ENCODE measurements around the gene SRD5A1.

SRD5A1 gene

DNA sequence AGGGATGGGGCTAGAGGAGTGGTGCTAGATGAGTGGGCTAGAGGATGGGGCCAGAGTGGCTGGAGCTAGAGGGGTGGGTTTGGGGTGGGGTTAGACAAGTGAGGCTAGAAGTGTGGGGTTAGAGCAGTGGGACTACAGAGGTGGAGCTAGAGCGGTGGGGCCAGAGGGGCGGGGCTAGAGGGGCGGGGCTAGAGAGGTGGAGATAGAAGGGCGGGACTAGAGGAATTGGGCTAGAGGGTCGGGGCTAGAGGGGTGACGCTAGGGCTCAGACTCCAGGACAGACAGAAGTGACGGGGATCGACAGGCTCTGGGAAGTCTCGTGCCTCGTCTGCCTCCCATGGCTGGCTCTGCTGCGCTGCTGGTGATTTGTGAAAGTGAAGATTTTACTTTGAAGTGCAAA lies 49.0 kb downstream of the SRD5A1 start:
- POLR2A ChIA-PET (ENCODE audit: low non-redundant PET): no interaction called here

GRCh38 chr5:6683241-6683640 lies 50.0 kb downstream of the SRD5A1 start:
- H3K27ac ChIP-seq: no peak overlapping the region
- ChIA-PET CTCF (no interaction called here), POLR2A (ENCODE audit: low non-redundant PET) (no interaction called here)
- DNase-seq (ENCODE audit: low spot score): no peak
- TF ChIP-seq, protein P1, sequence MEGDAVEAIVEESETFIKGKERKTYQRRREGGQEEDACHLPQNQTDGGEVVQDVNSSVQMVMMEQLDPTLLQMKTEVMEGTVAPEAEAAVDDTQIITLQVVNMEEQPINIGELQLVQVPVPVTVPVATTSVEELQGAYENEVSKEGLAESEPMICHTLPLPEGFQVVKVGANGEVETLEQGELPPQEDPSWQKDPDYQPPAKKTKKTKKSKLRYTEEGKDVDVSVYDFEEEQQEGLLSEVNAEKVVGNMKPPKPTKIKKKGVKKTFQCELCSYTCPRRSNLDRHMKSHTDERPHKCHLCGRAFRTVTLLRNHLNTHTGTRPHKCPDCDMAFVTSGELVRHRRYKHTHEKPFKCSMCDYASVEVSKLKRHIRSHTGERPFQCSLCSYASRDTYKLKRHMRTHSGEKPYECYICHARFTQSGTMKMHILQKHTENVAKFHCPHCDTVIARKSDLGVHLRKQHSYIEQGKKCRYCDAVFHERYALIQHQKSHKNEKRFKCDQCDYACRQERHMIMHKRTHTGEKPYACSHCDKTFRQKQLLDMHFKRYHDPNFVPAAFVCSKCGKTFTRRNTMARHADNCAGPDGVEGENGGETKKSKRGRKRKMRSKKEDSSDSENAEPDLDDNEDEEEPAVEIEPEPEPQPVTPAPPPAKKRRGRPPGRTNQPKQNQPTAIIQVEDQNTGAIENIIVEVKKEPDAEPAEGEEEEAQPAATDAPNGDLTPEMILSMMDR (conservative IDR thresholded peaks at IDR 0.05; ENCODE audit: low read depth): no peak

More for the DNA sequence above, 49.0 kb downstream of the SRD5A1 start:
- TF ChIP-seq, protein P1 (conservative IDR thresholded peaks at IDR 0.05; ENCODE audit: low read depth): no peak
- CTCF ChIA-PET: no interaction called here
- DNase-seq (ENCODE audit: low spot score): no peak
- H3K27ac ChIP-seq: no peak overlapping the region

DNA sequence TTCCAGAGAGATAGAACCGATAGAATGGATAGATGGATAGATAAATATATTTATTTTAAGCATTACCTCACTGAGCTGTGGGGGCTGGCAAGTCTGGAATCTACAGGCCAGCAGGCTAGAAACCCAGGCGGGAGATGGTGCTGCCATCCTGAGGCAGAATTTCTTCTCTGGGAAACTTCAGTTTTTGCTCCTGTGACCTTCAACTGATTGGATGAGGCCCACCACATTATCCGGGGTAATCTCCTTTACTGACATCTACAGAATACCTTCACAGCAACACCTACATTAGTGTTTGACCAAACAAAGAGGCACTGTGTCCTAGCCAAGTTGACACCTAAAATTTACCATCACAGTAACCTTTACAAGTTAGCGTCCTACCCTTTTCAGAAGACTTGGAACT lies 50.8 kb downstream of the SRD5A1 start:
- POLR2A ChIA-PET (ENCODE audit: low non-redundant PET): no interaction called here
- H3K27ac ChIP-seq: no peak overlapping the region
- CTCF ChIA-PET: interaction anchor here (0.6 kb wide), 1 partner anchor 13 kb away, joined by 5 read pairs; no protein-coding TSS in a partner anchor
- TF ChIP-seq, protein P1 (conservative IDR thresholded peaks at IDR 0.05; ENCODE audit: low read depth): no peak
- no peak for DNase-seq (ENCODE audit: low spot score)

DNA sequence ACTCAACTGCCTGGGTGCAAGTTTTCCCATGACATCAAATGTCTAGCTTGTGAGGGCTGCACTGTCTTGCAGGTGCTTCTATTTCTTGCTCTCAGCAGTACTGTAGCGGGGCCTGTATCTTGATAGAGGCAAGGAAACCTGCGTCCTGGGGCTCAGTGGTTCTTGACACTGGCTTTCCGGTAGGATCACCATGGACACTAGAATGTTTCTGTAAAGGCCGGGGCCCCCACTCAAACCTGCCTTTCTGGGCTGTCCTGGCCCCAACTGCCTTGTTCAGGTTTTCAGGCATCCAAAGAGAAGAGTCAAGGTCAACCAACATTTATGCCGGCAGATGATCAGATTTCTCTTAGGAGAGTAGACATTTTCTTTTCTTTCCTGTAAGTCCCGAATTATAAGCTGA lies 53.3 kb downstream of the SRD5A1 start:
- CTCF ChIA-PET: no interaction called here
- no peak overlapping the region for H3K27ac ChIP-seq
- TF ChIP-seq, protein P1 (conservative IDR thresholded peaks at IDR 0.05; ENCODE audit: low read depth): no peak
- DNase-seq (ENCODE audit: low spot score): no peak
- POLR2A ChIA-PET (ENCODE audit: low non-redundant PET): no interaction called here

GRCh38 chr5:6686915-6687409 lies 53.7 kb downstream of the SRD5A1 start:
- ChIA-PET CTCF (no interaction called here), POLR2A (ENCODE audit: low non-redundant PET) (no interaction called here)
- H3K27ac ChIP-seq: no peak overlapping the region
- peak; percentile 45 for DNase-seq (ENCODE audit: low spot score)
- TF ChIP-seq, protein P1 (conservative IDR thresholded peaks at IDR 0.05; ENCODE audit: low read depth): no peak

DNA sequence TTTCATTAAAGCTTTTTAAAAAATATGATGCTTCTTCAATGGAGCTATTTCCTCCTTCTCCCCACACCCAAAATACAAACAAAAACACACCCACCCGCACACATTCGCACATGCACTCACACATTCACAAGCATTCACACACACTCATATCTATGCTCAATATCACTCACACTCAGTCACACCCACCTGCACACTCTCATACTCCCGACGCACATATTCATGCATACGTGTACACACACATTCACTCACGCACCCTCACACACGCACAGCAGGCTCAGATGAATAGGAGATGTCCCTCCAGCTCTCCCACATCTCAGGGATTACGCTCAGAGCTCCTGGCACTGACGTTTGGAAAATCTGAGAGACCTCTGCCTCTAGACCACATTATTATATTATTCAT lies 54.3 kb downstream of the SRD5A1 start:
- TF ChIP-seq, protein P1 (conservative IDR thresholded peaks at IDR 0.05; ENCODE audit: low read depth): no peak
- ChIA-PET POLR2A (ENCODE audit: low non-redundant PET) (no interaction called here), CTCF (no interaction called here)

GRCh38 chr5:6692906-6693305 lies 59.7 kb downstream of the SRD5A1 start:
- DNase-seq (ENCODE audit: low spot score): no peak
- ChIA-PET CTCF (no interaction called here), POLR2A (ENCODE audit: low non-redundant PET) (no interaction called here)
- H3K27ac ChIP-seq: no peak overlapping the region
- TF ChIP-seq, protein P1 (conservative IDR thresholded peaks at IDR 0.05; ENCODE audit: low read depth): no peak

More for the DNA sequence above, 54.3 kb downstream of the SRD5A1 start:
- no peak overlapping the region for H3K27ac ChIP-seq
- no peak for DNase-seq (ENCODE audit: low spot score)
